GM23338 (cell line): ENCODE data around the gene KCTD18. TPM values are rescaled to one million over a fixed set of nuclear protein-coding genes. Genes with fewer than 3 reads are reported as not detected.
A peak's percentile ranks its signal among the peaks of the same experiment; 100 is the strongest.

Source experiments
- ATAC-seq: fragments of 200-7000 bp; cut with Tn5 transposase; 3 replicates; pipeline ENCODE4 v1.9.1; 2020
- DNase-seq: peaks from one replicate; pipeline ENCODE4 v3.0.0-alpha.2; 2015; ENCODE audit warnings: low spot score
- H2AFZ ChIP-seq: fragments of 200-600 bp; sonication (generic); 2 replicates; pipeline ENCODE4 v1.8.0; 2016; ENCODE audit warnings: antibody characterized with exemption, mild to moderate bottlenecking, moderate library complexity
- H3F3A ChIP-seq: fragments of 200-600 bp; sonication (generic); replicated peaks from 2 replicates; pipeline ENCODE4 v1.8.0; 2017; ENCODE audit warnings: antibody characterized with exemption, mixed run types, low read depth
- H3K27ac ChIP-seq: fragments of 200-600 bp; sonication (generic); 2 replicates; pipeline ENCODE4 v1.6.1; 2016; ENCODE audit warnings: low read depth
- H3K27me3 ChIP-seq: fragments of 200-600 bp; sonication (generic); 2 replicates; pipeline ENCODE4 v1.8.0; 2016; ENCODE audit warnings: mild to moderate bottlenecking, mixed run types, moderate library complexity; ENCODE audit not compliant: insufficient read depth
- H3K36me3 ChIP-seq: fragments of 200-600 bp; sonication (generic); 2 replicates; pipeline ENCODE4 v1.8.0; 2016; ENCODE audit warnings: mild to moderate bottlenecking; ENCODE audit not compliant: insufficient read depth
- H3K4me1 ChIP-seq: fragments of 200-600 bp; sonication (generic); 2 replicates; pipeline ENCODE4 v1.8.0; 2016; ENCODE audit warnings: mild to moderate bottlenecking, moderate library complexity; ENCODE audit not compliant: insufficient read depth
- H3K4me2 ChIP-seq: fragments of 200-600 bp; sonication (generic); 2 replicates; pipeline ENCODE4 v1.7.1; 2017; ENCODE audit warnings: mixed run types
- H3K4me3 ChIP-seq: fragments of 200-600 bp; sonication (generic); 2 replicates; pipeline ENCODE4 v1.6.1; 2016; ENCODE audit warnings: mixed run types
- H3K79me2 ChIP-seq: fragments of 200-600 bp; sonication (generic); replicated peaks from 2 replicates; pipeline ENCODE4 v1.8.0; 2017; ENCODE audit warnings: mild to moderate bottlenecking; ENCODE audit not compliant: insufficient read depth
- H3K9me2 ChIP-seq: fragments of 200-600 bp; sonication (generic); 2 replicates; pipeline ENCODE4 v1.8.0; 2017; ENCODE audit not compliant: insufficient read depth
- H4K20me1 ChIP-seq: fragments of 200-600 bp; sonication (generic); replicated peaks from 2 replicates; pipeline ENCODE4 v1.8.0; 2017; ENCODE audit warnings: mild to moderate bottlenecking; ENCODE audit not compliant: insufficient read depth
- H3K27ac Mint-ChIP-seq: 2 replicates; pipeline ENCODE4 v1.8.0; 2020; ENCODE audit warnings: inconsistent platforms, mild to moderate bottlenecking, moderate library complexity, mixed read lengths
- H3K27me3 Mint-ChIP-seq: 3 replicates; pipeline ENCODE4 v1.8.0; 2022; ENCODE audit warnings: low read depth, mild to moderate bottlenecking, moderate library complexity, mixed read lengths, inconsistent platforms; ENCODE audit not compliant: insufficient read depth, poor library complexity
- H3K36me3 Mint-ChIP-seq: 3 replicates; pipeline ENCODE4 v1.8.0; 2021; ENCODE audit warnings: low read depth, mild to moderate bottlenecking, inconsistent platforms, moderate library complexity, mixed read lengths
- H3K4me1 Mint-ChIP-seq: 3 replicates; pipeline ENCODE4 v1.8.0; 2020; ENCODE audit warnings: mild to moderate bottlenecking, inconsistent platforms, mixed read lengths
- H3K4me3 Mint-ChIP-seq: 3 replicates; pipeline ENCODE4 v1.8.0; 2021; ENCODE audit warnings: moderate library complexity, mild to moderate bottlenecking, inconsistent platforms, mixed read lengths
- H3K9me3 Mint-ChIP-seq: 3 replicates; pipeline ENCODE4 v1.8.0; 2020; ENCODE audit warnings: moderate library complexity, mild to moderate bottlenecking, inconsistent platforms, mixed read lengths
- CREB1 ChIP-seq: fragments of 250-450 bp; sonication (Bioruptor Pico); IDR thresholded peaks from 2 replicates; pipeline ENCODE4 v1.5.0; 2020; ENCODE audit warnings: low read depth, mild to moderate bottlenecking, moderate library complexity
- CTCF ChIP-seq, 2 experiments: fragments of 200-600 bp in 1 of 2; sonication (generic) in 1 of 2; conservative IDR thresholded peaks; 2 replicates each; pipeline versions ENCODE4 v1.5.1 to v1.6.1; 2016 to 2017; ENCODE audit warnings: antibody characterized with exemption in 2 of 2, low read depth in 2 of 2, mild to moderate bottlenecking in 2 of 2, moderate library complexity in 1 of 2
- ETS1 ChIP-seq: IDR thresholded peaks from 2 replicates; pipeline ENCODE4 v1.6.1; 2016; ENCODE audit warnings: antibody characterized with exemption
- EZH2 ChIP-seq: fragments of 200-600 bp; sonication (generic); IDR thresholded peaks from one replicate; pipeline ENCODE4 v1.8.0; 2017; ENCODE audit warnings: antibody characterized with exemption, mild to moderate bottlenecking, low read depth; ENCODE audit not compliant: unreplicated experiment
- EZH2phosphoT487 ChIP-seq: fragments of 200-600 bp; sonication (generic); IDR thresholded peaks from one replicate; pipeline ENCODE4 v1.8.1; 2018; ENCODE audit warnings: antibody characterized with exemption; ENCODE audit not compliant: unreplicated experiment
- JUNB ChIP-seq: IDR thresholded peaks from one replicate; pipeline ENCODE4 v1.6.1; 2016; ENCODE audit warnings: antibody characterized with exemption; ENCODE audit not compliant: unreplicated experiment
- NANOG ChIP-seq: IDR thresholded peaks from 2 replicates; pipeline ENCODE4 v1.6.1; 2016; ENCODE audit warnings: antibody characterized with exemption, borderline replicate concordance
- POLR2AphosphoS5 ChIP-seq: IDR thresholded peaks from 2 replicates; pipeline ENCODE4 v1.6.1; 2016; ENCODE audit warnings: antibody characterized with exemption, low read depth
- ZNF114 ChIP-seq: fragments of 250-450 bp; sonication (Bioruptor Pico); IDR thresholded peaks from 2 replicates; pipeline ENCODE4 v1.5.0; 2020; ENCODE audit warnings: mild to moderate bottlenecking, moderate library complexity
- ZNF462 ChIP-seq: fragments of 250-450 bp; sonication (Bioruptor Pico); IDR thresholded peaks from 2 replicates; pipeline ENCODE4 v1.5.0; 2020; ENCODE audit warnings: mild to moderate bottlenecking, moderate library complexity
- polyA plus RNA-seq: library from polyadenylated mRNA; unstranded; fragments of >200 nt; fragmentation: Nextera tagmentation; extraction: Ambion mirVana; gene quantifications from 2 replicates; pipeline ENCODE4 v1.2.1, GENCODE V29; 2016
- total RNA-seq: library from RNA; depleted of rRNA; stranded (reverse); fragments of >200 nt; shearing (Covaris generic); gene quantifications from 2 replicates; pipeline ENCODE4 v1.2.3, GENCODE V29; 2014

Gene KCTD18
- total and polyA plus RNA-seq, 2 experiments from 2014 or later: 3.3 to 4.7 TPM

GRCh38 chr2:200445284-200445683 is 64.6 kb downstream of the KCTD18 start:
- no peaks in the 10 kb centered on the region for H3K9me2 ChIP-seq
- peaks cover 76% of the 10 kb centered on the region for H3K36me3 Mint-ChIP-seq
- no peak for TF ChIP-seq ETS1
- TF ChIP-seq CTCF (conservative IDR thresholded peaks at IDR 0.05; ENCODE audit: low read depth in 2 of 2): 0 out of 4 replicates have a peak, but pooled peaks of 1 of the 2 experiments have one; percentile 12
- H3K27me3 ChIP-seq: no peaks in the 10 kb centered on the region
- H3K27ac Mint-ChIP-seq: no peak overlapping the region
- H3F3A ChIP-seq: no peaks in the 10 kb centered on the region; the same call in 1 of the 2 replicates
- H2AFZ ChIP-seq: no peak overlapping the region
- H3K27ac ChIP-seq: 0 out of 2 replicates have a peak overlapping the region, but pooled peaks have one; percentile 54
- no peaks in the 10 kb centered on the region for H3K27me3 Mint-ChIP-seq
- no peaks in the 10 kb centered on the region for H3K4me1 ChIP-seq
- no peak for ATAC-seq
- no peaks in the 10 kb centered on the region; the same call in 1 of the 2 replicates for H4K20me1 ChIP-seq
- H3K4me1 Mint-ChIP-seq: no peaks in the 10 kb centered on the region
- no peaks in the 10 kb centered on the region; the same call in 1 of the 2 replicates for H3K79me2 ChIP-seq
- no peaks in the 10 kb centered on the region for H3K9me3 Mint-ChIP-seq
- no peak overlapping the region for H3K4me3 Mint-ChIP-seq
- H3K4me2 ChIP-seq: no peak overlapping the region
- no peak overlapping the region for H3K4me3 ChIP-seq
- no peak for DNase-seq
- H3K36me3 ChIP-seq: peaks cover 27% of the 10 kb centered on the region

- peaks cover 79% of the 10 kb centered on the region for H3K36me3 Mint-ChIP-seq
- no peak for TF ChIP-seq EZH2phosphoT487
- no peak for TF ChIP-seq CREB1
- no peak for TF ChIP-seq POLR2AphosphoS5
- TF ChIP-seq ZNF462 (CRISPR knock-in tag): no peak
- TF ChIP-seq CTCF (conservative IDR thresholded peaks at IDR 0.05; ENCODE audit: low read depth in 2 of 2): no peak
- TF ChIP-seq JUNB: no peak
- no peak for TF ChIP-seq ZNF114 (CRISPR knock-in tag)
- no peak for TF ChIP-seq NANOG
- no peak for TF ChIP-seq EZH2
Observed at GRCh38 chr2:200444530-200444929, 65.3 kb downstream of the KCTD18 start.

More at GRCh38 chr2:200444530-200444929, 65.3 kb downstream of the KCTD18 start:
- Histone ChIP-seq H3K4me1 (no peaks in the 10 kb centered on the region), H2AFZ (no peak overlapping the region), H3K27ac (0 out of 2 replicates have a peak overlapping the region, but pooled peaks have one; percentile 54), H3F3A (no peaks in the 10 kb centered on the region; the same call in 1 of the 2 replicates), H3K4me3 (no peak overlapping the region), H3K36me3 (peaks cover 27% of the 10 kb centered on the region), H3K4me2 (no peak overlapping the region), H4K20me1 (no peaks in the 10 kb centered on the region; the same call in none of the 2 replicates), H3K27me3 (no peaks in the 10 kb centered on the region), H3K9me2 (no peaks in the 10 kb centered on the region), H3K79me2 (no peaks in the 10 kb centered on the region; the same call in 1 of the 2 replicates)
- DNase-seq: no peak
- Mint-ChIP-seq H3K4me1 (no peaks in the 10 kb centered on the region), H3K27ac (peak overlapping the region; percentile 43; the same call in 1 of the 2 replicates), H3K27me3 (no peaks in the 10 kb centered on the region), H3K9me3 (no peaks in the 10 kb centered on the region), H3K4me3 (no peak overlapping the region)
- ATAC-seq: no peak; the same call in 2 of the 3 replicates
